ENCODE results near the gene OCIAD1.

GRCh38 chr4:48863728-48864127 lies 32.8 kb downstream of the OCIAD1 start:
- no peak for TF ChIP-seq GATA2 (IDR thresholded peaks at IDR 0.05; ENCODE audit: low read depth, low read length)
- TF ChIP-seq GATA3 (IDR thresholded peaks at IDR 0.05; ENCODE audit: low read depth, low read length) = no peak

Data from SH-SY5Y (cell line).